SK-N-SH (cell line): ENCODE measurements around the gene PIGN. TPM values are rescaled to one million over a fixed set of nuclear protein-coding genes. Genes with fewer than 3 reads are reported as not detected.

Experiments used
- CTCF ChIA-PET: fragments of 300-600, 350-600 bp; formaldehyde crosslinking; extraction: SDS; loops from one replicate; lab custom pipeline; 2021; lab: Yijun Ruan, JAX
- POLR2A ChIA-PET: fragments of 350-600 bp; sonication (Branson Sonifier 250); formaldehyde crosslinking; extraction: SDS; loops from one replicate; lab custom pipeline; 2020; ENCODE audit warnings: antibody characterized with exemption, inconsistent platforms; lab: Yijun Ruan, JAX
- DNase-seq: peaks from one replicate; pipeline ENCODE4 v3.0.0; 2012
- H2AFZ ChIP-seq: fragments of 200-600 bp; sonication (generic); 2 replicates; pipeline ENCODE4 v1.8.1; 2016; ENCODE audit warnings: antibody characterized with exemption, mild to moderate bottlenecking, low read depth
- H3F3A ChIP-seq: fragments of 200-600 bp; sonication (generic); replicated peaks from 2 replicates; pipeline ENCODE3; 2016; ENCODE audit warnings: antibody characterized with exemption, mild to moderate bottlenecking; ENCODE audit not compliant: insufficient read depth
- H3K27ac ChIP-seq, 2 experiments: fragments of 200-500 bp in 1 of 2; fragments of 200-600 bp in 1 of 2; sonication (Bioruptor generic) in 1 of 2; sonication (generic), shearing (Covaris generic) in 1 of 2; 2 replicates each; pipeline versions ENCODE4 v1.5.1 to v1.6.1; 2014 to 2016; ENCODE audit warnings: low read depth in 2 of 2, inconsistent platforms in 1 of 2, low read length in 1 of 2, mild to moderate bottlenecking in 1 of 2, mixed read lengths in 1 of 2
- H3K27me3 ChIP-seq: fragments of 200-600 bp; sonication (generic), shearing (Covaris generic); 2 replicates; pipeline ENCODE4 v1.6.1; 2016; ENCODE audit warnings: mixed run types; ENCODE audit not compliant: insufficient read depth
- H3K36me3 ChIP-seq, 2 experiments: fragments of 200-500 bp in 1 of 2; fragments of 200-600 bp in 1 of 2; sonication (Bioruptor generic) in 1 of 2; sonication (generic) in 1 of 2; replicated peaks in 1 of 2; 2 replicates each; pipeline versions ENCODE3 to v1.5.1; 2014 to 2016; ENCODE audit warnings: low read length in 1 of 2, mild to moderate bottlenecking in 1 of 2; ENCODE audit not compliant: insufficient read depth in 2 of 2, control insufficient read depth in 1 of 2
- H3K4me1 ChIP-seq, 2 experiments: fragments of 200-500 bp in 1 of 2; fragments of 200-600 bp in 1 of 2; sonication (Bioruptor generic) in 1 of 2; sonication (generic), shearing (Covaris generic) in 1 of 2; 2 replicates each; pipeline versions ENCODE4 v1.5.1 to v1.6.1; 2014 to 2016; ENCODE audit warnings: low read depth in 1 of 2, low read length in 1 of 2, mixed run types in 1 of 2; ENCODE audit not compliant: insufficient read depth in 2 of 2, control insufficient read depth in 1 of 2
- H3K4me2 ChIP-seq: fragments of 200-600 bp; sonication (generic), shearing (Covaris generic); 2 replicates; pipeline ENCODE4 v1.6.1; 2017; ENCODE audit warnings: mixed run types
- H3K4me3 ChIP-seq, 2 experiments: fragments of 200-500 bp in 1 of 2; fragments of 200-600 bp in 1 of 2; sonication (Bioruptor generic) in 1 of 2; sonication (generic), shearing (Covaris generic) in 1 of 2; 2 replicates each; pipeline versions ENCODE4 v1.5.1 to v1.8.1; 2014 to 2016; ENCODE audit warnings: low read depth in 2 of 2, inconsistent platforms in 1 of 2, low read length in 1 of 2, mild to moderate bottlenecking in 1 of 2, mixed read lengths in 1 of 2, moderate library complexity in 1 of 2
- H3K79me2 ChIP-seq: fragments of 200-600 bp; sonication (generic); 2 replicates; pipeline ENCODE4 v1.8.1; 2017; ENCODE audit warnings: mild to moderate bottlenecking; ENCODE audit not compliant: insufficient read depth
- H3K9ac ChIP-seq: fragments of 200-600 bp; sonication (generic); 2 replicates; pipeline ENCODE4 v1.6.1; 2017; ENCODE audit warnings: mixed run types
- H3K9me2 ChIP-seq: fragments of 200-600 bp; sonication (generic); 2 replicates; pipeline ENCODE4 v1.6.1; 2017; ENCODE audit warnings: mixed run types
- H3K9me3 ChIP-seq: fragments of 200-600 bp; sonication (generic); 2 replicates; pipeline ENCODE4 v1.6.1; 2017; ENCODE audit warnings: mixed run types, mild to moderate bottlenecking, moderate library complexity
- H4K20me1 ChIP-seq: fragments of 200-600 bp; sonication (generic); 2 replicates; pipeline ENCODE4 v1.6.1; 2017; ENCODE audit warnings: mild to moderate bottlenecking, mixed run types; ENCODE audit not compliant: insufficient read depth
- CHD2 ChIP-seq: fragments of 150-350 bp; IDR thresholded peaks from 2 replicates; pipeline ENCODE4 v1.6.1; 2018; ENCODE audit warnings: low read length; ENCODE audit not compliant: partially characterized antibody
- EP300 ChIP-seq, 2 experiments: IDR thresholded peaks; 2 replicates each; pipeline versions ENCODE4 v1.4.0 to v1.6.1; 2012; ENCODE audit warnings: borderline replicate concordance in 1 of 2, low read depth in 1 of 2, low read length in 1 of 2
- EZH2phosphoT487 ChIP-seq: fragments of 200-600 bp; sonication (generic); IDR thresholded peaks from 2 replicates; pipeline ENCODE4 v1.6.1; 2017; ENCODE audit warnings: low read depth, mixed run types, mild to moderate bottlenecking, antibody characterized with exemption, moderate library complexity, borderline replicate concordance
- GABPA ChIP-seq: IDR thresholded peaks from 2 replicates; pipeline ENCODE4 v1.4.0; 2012; ENCODE audit warnings: low read depth, mild to moderate bottlenecking
- NFIC ChIP-seq: IDR thresholded peaks from 2 replicates; pipeline ENCODE4 v1.4.0; 2012; ENCODE audit warnings: borderline replicate concordance
- POLR2AphosphoS5 ChIP-seq: IDR thresholded peaks from 2 replicates; pipeline ENCODE4 v1.6.1; 2012; ENCODE audit warnings: low read depth, low read length
- RCOR1 ChIP-seq: fragments of 150-350 bp; IDR thresholded peaks from 2 replicates; pipeline ENCODE4 v1.6.1; 2017; ENCODE audit warnings: antibody characterized with exemption, low read length
- TCF12 ChIP-seq: IDR thresholded peaks from 2 replicates; pipeline ENCODE4 v1.4.0; 2012
- TEAD4 ChIP-seq: IDR thresholded peaks from 2 replicates; pipeline ENCODE4 v1.4.0; 2012; ENCODE audit warnings: mild to moderate bottlenecking, borderline replicate concordance; ENCODE audit not compliant: insufficient read depth
- WGBS: methylation state at CpG from one replicate; pipeline ENCODE4 v1.1.6; 2017; ENCODE audit warnings: low lambda C conversion rate; 5-methylcytosine and 5-hydroxymethylcytosine counted together
- polyA plus RNA-seq, 3 experiments: library from polyadenylated mRNA; depleted of rRNA; stranded (reverse); fragments of >200 nt; gene quantifications; 2 replicates each; pipeline ENCODE4 v1.2.3, GENCODE V29; 2012
- TF ChIP-seq, protein P1 (sequence below): IDR thresholded peaks from 2 replicates; pipeline ENCODE4 v1.4.0; 2012; ENCODE audit warnings: low read depth, borderline replicate concordance
- TF ChIP-seq, protein P2 (sequence below): IDR thresholded peaks from 2 replicates; pipeline ENCODE4; 2012

PIGN gene
- polyA plus RNA-seq, 1 of the 3 experiments (the other 2 are of a cell fraction): 6.1 TPM

DNA sequence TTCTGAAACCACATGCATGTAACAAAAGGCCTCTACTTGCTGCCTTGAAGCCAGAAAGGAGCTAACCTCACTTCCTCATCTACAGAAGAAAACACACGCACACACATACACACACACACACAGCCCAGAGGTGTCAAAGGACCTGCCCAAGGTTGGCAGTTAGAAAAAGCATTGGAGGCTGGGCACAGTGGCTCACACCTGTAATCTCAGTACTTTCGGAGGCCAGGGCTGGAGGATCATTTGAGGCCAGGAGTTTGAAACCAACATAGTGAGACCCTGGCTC lies 168.2 kb downstream of the PIGN start:
- Histone ChIP-seq H4K20me1 (no peaks in the 10 kb centered on the region), H3K9me2 (no peaks in the 10 kb centered on the region), H3K4me3 (no peak overlapping the region), H3K9me3 (no peaks in the 10 kb centered on the region), H2AFZ (peak overlapping the region; percentile 20; the same call in 1 of the 2 replicates), H3K27ac (peak overlapping the region; percentile 84 to 87; a peak in 2 of 4 replicates), H3K27me3 (no peaks in the 10 kb centered on the region), H3K36me3 (no peaks in the 10 kb centered on the region), H3K4me2 (no peak overlapping the region)
- 70% methylated on average over 2 of the region's 2 CpGs for WGBS
- DNase-seq: no peak
- TF ChIP-seq, protein P1, sequence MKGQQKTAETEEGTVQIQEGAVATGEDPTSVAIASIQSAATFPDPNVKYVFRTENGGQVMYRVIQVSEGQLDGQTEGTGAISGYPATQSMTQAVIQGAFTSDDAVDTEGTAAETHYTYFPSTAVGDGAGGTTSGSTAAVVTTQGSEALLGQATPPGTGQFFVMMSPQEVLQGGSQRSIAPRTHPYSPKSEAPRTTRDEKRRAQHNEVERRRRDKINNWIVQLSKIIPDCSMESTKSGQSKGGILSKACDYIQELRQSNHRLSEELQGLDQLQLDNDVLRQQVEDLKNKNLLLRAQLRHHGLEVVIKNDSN: no peak
- TF ChIP-seq, all 33 proteins: peak for 0
- ChIA-PET CTCF (interaction anchor here (1.5 kb wide), 1 partner anchor 118 kb away, joined by 3 read pairs; no protein-coding TSS in a partner anchor), POLR2A (no interaction called here)
- Histone ChIP-seq H3F3A (no peaks in the 10 kb centered on the region), H3K9ac (no peak overlapping the region), H3K79me2 (no peaks in the 10 kb centered on the region), H3K4me1 (peaks cover 13 to 14% of the 10 kb centered on the region in 2 experiments)

DNA sequence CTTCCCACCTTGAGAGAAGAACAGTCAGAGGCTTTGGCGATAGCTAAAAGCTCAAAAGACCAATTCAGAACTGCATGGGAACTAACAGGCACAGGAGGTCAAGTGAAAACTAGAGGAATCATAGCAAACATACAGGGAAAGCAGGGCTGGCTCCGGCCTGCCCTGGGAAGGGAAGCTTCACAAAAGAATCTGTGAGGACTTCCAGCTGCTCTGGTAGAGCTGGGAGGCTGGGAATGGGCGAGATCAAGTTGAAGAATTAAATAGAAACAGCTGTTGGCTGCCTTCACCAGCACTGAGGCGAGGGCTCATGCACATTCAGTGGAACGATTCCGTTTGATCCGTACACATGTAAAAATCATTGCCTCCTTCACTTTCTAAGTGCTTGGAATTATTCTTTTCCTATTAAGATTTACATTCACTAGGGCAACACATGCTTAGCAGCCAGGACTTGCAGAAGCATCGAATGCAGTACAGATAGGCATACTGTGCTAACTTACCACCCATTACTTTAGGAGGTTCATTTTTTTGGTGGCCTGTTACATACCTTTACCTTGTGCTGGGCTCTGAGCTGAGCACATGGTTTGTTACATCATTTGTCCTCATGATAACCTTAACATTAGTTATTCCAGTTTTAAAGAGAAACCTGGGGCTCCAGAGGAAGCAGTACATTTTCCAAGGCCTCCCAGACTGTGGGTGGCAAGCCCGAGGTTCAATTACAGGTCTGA lies 168.7 kb downstream of the PIGN start:
- Histone ChIP-seq H3K4me1 (peaks cover 13 to 14% of the 10 kb centered on the region in 2 experiments), H4K20me1 (no peaks in the 10 kb centered on the region), H3F3A (no peaks in the 10 kb centered on the region), H3K36me3 (no peaks in the 10 kb centered on the region), H3K4me2 (peak overlapping the region; percentile 28; the same call in 1 of the 2 replicates), H3K9me2 (no peaks in the 10 kb centered on the region), H3K9ac (no peak overlapping the region), H3K27me3 (no peaks in the 10 kb centered on the region), H2AFZ (peak overlapping the region; percentile 20; the same call in 1 of the 2 replicates), H3K4me3 (no peak overlapping the region), H3K9me3 (no peaks in the 10 kb centered on the region), H3K79me2 (no peaks in the 10 kb centered on the region), H3K27ac (peak overlapping the region; percentile 84 to 87)
- ChIA-PET POLR2A (no interaction called here), CTCF (interaction anchor here (1.0 to 1.5 kb wide), 2 partner anchors 113 to 118 kb away, joined by 3 read pairs; no protein-coding TSS in a partner anchor)
- TF ChIP-seq POLR2AphosphoS5 (peak; percentile 57; the same call in 1 of the 2 replicates), TCF12 (peak; percentile 96), EP300 (IDR thresholded peaks at IDR 0.05; ENCODE audit: borderline replicate concordance in 1 of 2, low read depth in 1 of 2, low read length in 1 of 2) (peak in 1 of 2 experiments; percentile 28; a peak in 1 of 4 replicates), RCOR1 (peak; percentile 66), TEAD4 (no peak), GABPA (no peak), NFIC (no peak), EZH2phosphoT487 (no peak), CHD2 (peak; percentile 56)
- TF ChIP-seq, protein P2, sequence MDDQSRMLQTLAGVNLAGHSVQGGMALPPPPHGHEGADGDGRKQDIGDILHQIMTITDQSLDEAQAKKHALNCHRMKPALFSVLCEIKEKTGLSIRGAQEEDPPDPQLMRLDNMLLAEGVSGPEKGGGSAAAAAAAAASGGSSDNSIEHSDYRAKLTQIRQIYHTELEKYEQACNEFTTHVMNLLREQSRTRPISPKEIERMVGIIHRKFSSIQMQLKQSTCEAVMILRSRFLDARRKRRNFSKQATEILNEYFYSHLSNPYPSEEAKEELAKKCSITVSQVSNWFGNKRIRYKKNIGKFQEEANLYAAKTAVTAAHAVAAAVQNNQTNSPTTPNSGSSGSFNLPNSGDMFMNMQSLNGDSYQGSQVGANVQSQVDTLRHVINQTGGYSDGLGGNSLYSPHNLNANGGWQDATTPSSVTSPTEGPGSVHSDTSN: peak; percentile 70
- DNase-seq: peak; percentile 56
- 44% methylated on average over 9 of the region's 9 CpGs for WGBS
